Left ventricle myocardium inferior (tissue), 1 donor: Measurements from ENCODE around the gene SYNGR1. TPM values are rescaled to one million over a fixed set of nuclear protein-coding genes. Genes with fewer than 3 reads are reported as not detected.

ENCODE experiments used
- DNase-seq: peaks from one replicate; pipeline ENCODE4 v3.0.0-alpha.2; 2020
- H3K27ac ChIP-seq: fragments of 200-600 bp; replicated peaks from 2 replicates; pipeline ENCODE4 v1.8.0; 2021
- H3K27me3 ChIP-seq: fragments of 200-600 bp; 2 replicates; pipeline ENCODE4 v1.8.0; 2021; ENCODE audit warnings: low read depth
- H3K36me3 ChIP-seq: fragments of 200-600 bp; 2 replicates; pipeline ENCODE4 v1.8.0; 2021
- H3K4me1 ChIP-seq: fragments of 200-600 bp; 2 replicates; pipeline ENCODE4 v1.8.0; 2021
- H3K4me3 ChIP-seq: fragments of 200-600 bp; 2 replicates; pipeline ENCODE4 v1.8.0; 2021; ENCODE audit warnings: mild to moderate bottlenecking, moderate library complexity
- H3K9me3 ChIP-seq: fragments of 200-600 bp; replicated peaks from 2 replicates; pipeline ENCODE4 v1.8.0; 2021
- CTCF ChIP-seq: fragments of 200-600 bp; IDR thresholded peaks from 2 replicates; pipeline ENCODE4 v1.8.0; 2021; ENCODE audit warnings: antibody characterized with exemption, mild to moderate bottlenecking, borderline replicate concordance
- intact Hi-C: fragments of 100-400 bp; cut with micrococcal nuclease; formaldehyde crosslinking; loops from one replicate; pipeline ENCODE4 v1.11.0; 2022
- total RNA-seq: library from RNA; stranded (reverse); fragmentation: NEBNext Ultra II Directional; extraction: Animal tissue kit (Norgen Biotek cat#: 25700); gene quantifications from one replicate; pipeline ENCODE4 v1.2.1, GENCODE V29; 2021
- donor health status: DM: no; HTN: yes; CAD: no; lungs with severe emphysema.

The SYNGR1 gene
- total RNA-seq, 1 donor from 2014 or later = 37.7 TPM

- no peak for DNase-seq
- no peaks in the 10 kb centered on the region for H3K27me3 ChIP-seq
- intact Hi-C loops = no loop called here
- H3K27ac ChIP-seq = no peak overlapping the region
- no peak overlapping the region for H3K4me3 ChIP-seq
- no peaks in the 10 kb centered on the region for H3K9me3 ChIP-seq
- no peak for TF ChIP-seq CTCF
- H3K4me1 ChIP-seq = peaks cover 21% of the 10 kb centered on the region
- peaks cover 88% of the 10 kb centered on the region for H3K36me3 ChIP-seq
These were observed 76.7 kb downstream of the SYNGR1 start for GRCh38 chr22:39426380-39427043.

GRCh38 chr22:39427751-39428596 is 78.2 kb downstream of the SYNGR1 start:
- H3K27me3 ChIP-seq = no peaks in the 10 kb centered on the region
- H3K27ac ChIP-seq = no peak overlapping the region
- peaks cover 79% of the 10 kb centered on the region for H3K36me3 ChIP-seq
- H3K9me3 ChIP-seq = no peaks in the 10 kb centered on the region
- TF ChIP-seq CTCF = no peak
- no peak overlapping the region for H3K4me3 ChIP-seq
- intact Hi-C loops = no loop called here
- no peak for DNase-seq
- peaks cover 34% of the 10 kb centered on the region for H3K4me1 ChIP-seq

GRCh38 chr22:39428597-39429071 is 78.8 kb downstream of the SYNGR1 start:
- H3K27ac ChIP-seq = no peak overlapping the region
- no peak overlapping the region for H3K4me3 ChIP-seq
- intact Hi-C loops = no loop called here
- no peaks in the 10 kb centered on the region for H3K9me3 ChIP-seq
- no peak for TF ChIP-seq CTCF
- no peak for DNase-seq
- H3K4me1 ChIP-seq = peaks cover 34% of the 10 kb centered on the region
- H3K27me3 ChIP-seq = no peaks in the 10 kb centered on the region
- H3K36me3 ChIP-seq = peaks cover 74% of the 10 kb centered on the region

GRCh38 chr22:39429186-39429585 is 79.4 kb downstream of the SYNGR1 start:
- H3K4me3 ChIP-seq = no peak overlapping the region
- intact Hi-C loops = no loop called here
- H3K4me1 ChIP-seq = peaks cover 37% of the 10 kb centered on the region
- H3K27me3 ChIP-seq = no peaks in the 10 kb centered on the region
- peak overlapping the region; percentile 94 for H3K27ac ChIP-seq
- H3K9me3 ChIP-seq = no peaks in the 10 kb centered on the region
- DNase-seq = no peak
- no peak for TF ChIP-seq CTCF
- H3K36me3 ChIP-seq = peaks cover 68% of the 10 kb centered on the region

GRCh38 chr22:39429916-39430575 is 80.3 kb downstream of the SYNGR1 start:
- no peaks in the 10 kb centered on the region for H3K27me3 ChIP-seq
- no peak overlapping the region for H3K4me3 ChIP-seq
- peak overlapping the region; percentile 94 for H3K27ac ChIP-seq
- DNase-seq = no peak
- TF ChIP-seq CTCF = no peak
- H3K4me1 ChIP-seq = peaks cover 42% of the 10 kb centered on the region
- intact Hi-C loops = no loop called here
- H3K36me3 ChIP-seq = peaks cover 59% of the 10 kb centered on the region
- H3K9me3 ChIP-seq = no peaks in the 10 kb centered on the region
